ENCODE measurements around the gene TRIM77.
"Not testable (repeated sequence)": the region's sequence is repeated elsewhere in the genome, so short reads cannot be mapped to it uniquely, and the experiment has no call there.

Gene TRIM77

GRCh38 chr11:89744158-89744557, 34.1 kb downstream of the TRIM77 start:
- CTCF ChIA-PET, H3K36me3 Mint-ChIP-seq, H3K4me3 Mint-ChIP-seq, H3K27ac Mint-ChIP-seq, H3K9me3 Mint-ChIP-seq, H3K4me1 Mint-ChIP-seq, H3K27me3 Mint-ChIP-seq, DNase-seq: not testable (repeated sequence)

- H3K27me3 Mint-ChIP-seq, H3K4me1 Mint-ChIP-seq, H3K9me3 Mint-ChIP-seq, DNase-seq, H3K27ac Mint-ChIP-seq, CTCF ChIA-PET, H3K36me3 Mint-ChIP-seq, H3K4me3 Mint-ChIP-seq: not testable (repeated sequence)
These were observed 40.7 kb downstream of the TRIM77 start for GRCh38 chr11:89750822-89751221.
